Psoas muscle (tissue), 8 donors: ENCODE data around the gene TRNP1. TPM values are rescaled to one million over a fixed set of nuclear protein-coding genes. Genes with fewer than 3 reads are reported as not detected.
A peak's percentile ranks its signal among the peaks of the same experiment; 100 is the strongest.
"Not testable (repeated sequence)": the region's sequence is repeated elsewhere in the genome, so short reads cannot be mapped to it uniquely, and the experiment has no call there.

Experiments
- ATAC-seq, 4 donors: fragments of 200-7000 bp; cut with Tn5 transposase; one replicate each; pipeline ENCODE4 v1.9.1; 2020; ENCODE audit warnings: moderate library complexity in 3 of 4, mild to moderate bottlenecking in 2 of 4
- DNase-seq, 2 donors: peaks; one replicate each; pipeline ENCODE4 v3.0.0-alpha.2; 2020
- H3K27ac ChIP-seq: fragments of 200-600 bp; one replicate; pipeline ENCODE4 v1.8.0; 2022
- H3K27me3 ChIP-seq, 3 donors: fragments of 200-600 bp in 1 of 3; one replicate each; pipeline versions ENCODE4 v1.6.1 to v1.8.0; 2013 to 2022; ENCODE audit warnings: low read length in 2 of 3, mild to moderate bottlenecking in 2 of 3, moderate library complexity in 1 of 3; ENCODE audit not compliant: insufficient read depth in 3 of 3
- H3K36me3 ChIP-seq, 2 donors: fragments of 200-600 bp in 1 of 2; one replicate each; pipeline versions ENCODE4 v1.6.1 to v1.8.0; 2013 to 2022; ENCODE audit warnings: low read depth in 1 of 2, mild to moderate bottlenecking in 1 of 2, moderate library complexity in 1 of 2; ENCODE audit not compliant: insufficient read depth in 1 of 2
- H3K4me1 ChIP-seq: fragments of 200-600 bp; one replicate; pipeline ENCODE4 v1.8.0; 2022
- H3K4me3 ChIP-seq: fragments of 200-600 bp; one replicate; pipeline ENCODE4 v1.8.0; 2022; ENCODE audit warnings: mild to moderate bottlenecking
- H3K9me3 ChIP-seq: fragments of 200-600 bp; one replicate; pipeline ENCODE4 v1.8.0; 2022
- CTCF ChIP-seq: fragments of 200-600 bp; IDR thresholded peaks from one replicate; pipeline ENCODE4 v1.8.0; 2022; ENCODE audit warnings: antibody characterized with exemption
- WGBS, 3 donors: extraction: QIAGEN DNeasy Blood & Tissue Kit; methylation state at CpG; one replicate each; pipeline versions ENCODE4 v1.1.6 to v1.1.7; 2013; 5-methylcytosine and 5-hydroxymethylcytosine counted together
- intact Hi-C, 2 donors: fragments of 100-400 bp; cut with DNase I; formaldehyde crosslinking; loops; one replicate each; pipeline versions ENCODE4 v1.11.0 to v1.14.2; 2022
- long read RNA-seq, 2 donors: library from polyadenylated mRNA; unstranded; transcript quantifications; one replicate each; pipeline ENCODE4 v2.0.0, GENCODE V29; 2021
- polyA plus RNA-seq, 3 donors: library from polyadenylated mRNA; stranded (reverse); fragments of 200-250 nt; gene quantifications; one replicate each; pipeline ENCODE4 v1.2.3, GENCODE V29; 2013
- total RNA-seq, 4 donors: library from RNA; stranded (reverse); fragmentation: NEBNext Ultra II Directional in 2 of 4; extraction: Animal tissue kit (Norgen Biotek cat#: 25700) in 2 of 4; gene quantifications; one replicate each; pipeline versions ENCODE4 v1.2.1 to v1.2.4, GENCODE V29; 2021 to 2023
- donor health status: healthy with polysubstance abuse.
- donor health status: DM: no; HTN: no; CAD: no; lungs with moderate emphysema.
- donor health status: Bipolar disorder and iron deficiency.
- donor health status: healthy.
- donor health status: DM: yes; HTN: yes; CAD: no.
- donor health status: DM: no; HTN: no; CAD: no.
- donor health status: DM: no; HTN: no; CAD: no.
- donor health status: DM: yes; HTN: yes; CAD: no.

The TRNP1 gene, protein sequence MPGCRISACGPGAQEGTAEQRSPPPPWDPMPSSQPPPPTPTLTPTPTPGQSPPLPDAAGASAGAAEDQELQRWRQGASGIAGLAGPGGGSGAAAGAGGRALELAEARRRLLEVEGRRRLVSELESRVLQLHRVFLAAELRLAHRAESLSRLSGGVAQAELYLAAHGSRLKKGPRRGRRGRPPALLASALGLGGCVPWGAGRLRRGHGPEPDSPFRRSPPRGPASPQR
- total RNA-seq (1 to 10 TPM in 3 of 4 donors, under 1 TPM in 1; 0.84 to 3.8 (median 1.4) TPM), polyA plus RNA-seq (1 to 10 TPM; 1.1 to 1.6 (median 1.6) TPM)
- long read RNA-seq, donor 1, result 0 reads
- long read RNA-seq, donor 2, partial matches to known transcripts, result 0 of 2 reads
- long read RNA-seq, donor 2, other reads (novel, unspliced or antisense), result 1 of 2 reads

GRCh38 chr1:26993237-26994019, at the start of gene TRNP1:
TRNP1 (plus strand) TSS chr1:26993692; CDS start chr1:26993787, 95 bp downstream.
- Histone ChIP-seq H3K27ac (no peak within 1 kb of the TSS), H3K36me3 (no peaks in the 10 kb centered on the region), H3K9me3 (no peaks in the 10 kb centered on the region), H3K27me3 (peaks cover 0 to 41% (median 22%) of the 10 kb centered on the region in 3 donors), H3K4me1 (no peaks in the 10 kb centered on the region), H3K4me3 (peak within 1 kb of the TSS; percentile 73)
- ATAC-seq (peak; percentile 45 to 68 (median 54)), DNase-seq (peak; percentile 60 to 73)
- intact Hi-C loops, result no loop called here
- WGBS, 3 donors, result 0 to 1% (median 1%) methylated on average over 36 to 61 of the region's 61 CpGs
- TF ChIP-seq CTCF, result no peak

DNA sequence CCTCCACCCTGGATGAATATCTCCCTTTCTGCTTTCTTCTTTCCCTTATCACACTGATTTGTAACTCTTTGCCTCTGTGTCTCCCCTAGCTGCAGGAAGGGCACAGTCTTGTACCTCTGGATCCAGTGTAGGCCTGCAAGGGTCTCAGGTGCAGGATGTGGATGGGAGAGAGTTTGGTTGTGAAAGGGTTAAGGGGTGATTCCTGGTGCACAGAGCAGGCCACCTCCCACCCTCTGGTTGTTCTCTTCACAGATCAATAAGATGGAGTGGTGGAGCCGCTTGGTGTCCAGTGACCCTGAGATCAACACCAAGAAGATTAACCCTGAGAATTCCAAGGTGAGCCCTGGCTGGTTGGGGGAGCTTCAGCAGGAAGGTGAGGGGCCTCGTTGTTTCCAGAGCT, 48.4 kb upstream of the TRNP1 start:
- H3K27ac ChIP-seq, result no peak overlapping the region
- H3K9me3 ChIP-seq, result no peaks in the 10 kb centered on the region
- DNase-seq, result no peak
- H3K4me3 ChIP-seq, result no peak overlapping the region
- no peak for TF ChIP-seq CTCF
- peaks cover 14 to 63% of the 10 kb centered on the region in 2 donors for H3K36me3 ChIP-seq
- no peaks in the 10 kb centered on the region for H3K4me1 ChIP-seq
- 61 to 74% (median 72%) methylated on average over 2 of the region's 2 CpGs for WGBS, 3 donors
- H3K27me3 ChIP-seq, result no peaks in the 10 kb centered on the region
- ATAC-seq, result no peak
- intact Hi-C loops, result no loop called here

DNA sequence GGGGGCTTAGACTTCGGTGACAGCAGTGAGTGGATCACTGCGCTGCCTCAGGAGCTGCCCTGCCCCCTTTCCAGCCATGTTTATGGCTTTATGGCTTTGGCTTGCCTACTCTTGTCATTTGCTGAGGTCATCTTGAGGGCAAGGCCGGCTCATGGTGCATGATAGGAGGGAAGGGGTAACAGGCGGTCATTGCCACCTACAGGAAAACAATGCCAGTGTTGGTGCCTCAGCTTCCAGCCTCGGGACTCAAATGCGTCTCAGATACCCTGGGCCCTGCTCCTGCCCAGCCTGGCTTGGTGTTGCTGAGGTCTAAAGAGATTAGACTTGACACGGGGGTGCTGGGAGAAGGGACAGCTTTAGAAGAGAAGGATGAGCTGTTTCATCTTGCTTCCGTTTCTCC, 47.8 kb upstream of the TRNP1 start:
- WGBS, 3 donors, result 67 to 73% (median 72%) methylated on average over 8 of the region's 8 CpGs
- intact Hi-C loops, result no loop called here

GRCh38 chr1:26946270-26946669, 47.2 kb upstream of the TRNP1 start:
- Histone ChIP-seq H3K27ac (no peak overlapping the region), H3K4me3 (no peak overlapping the region), H3K4me1 (no peaks in the 10 kb centered on the region), H3K9me3 (no peaks in the 10 kb centered on the region), H3K36me3 (peaks cover 14 to 60% of the 10 kb centered on the region in 2 donors), H3K27me3 (no peaks in the 10 kb centered on the region)
- intact Hi-C loops, result no loop called here
- no peak for ATAC-seq
- no peak for DNase-seq
- TF ChIP-seq CTCF, result no peak
- 76 to 84% (median 77%) methylated on average over 4 of the region's 4 CpGs for WGBS, 3 donors

More for the DNA sequence above, 47.8 kb upstream of the TRNP1 start:
- Histone ChIP-seq H3K4me3 (no peak overlapping the region), H3K9me3 (no peaks in the 10 kb centered on the region), H3K4me1 (no peaks in the 10 kb centered on the region), H3K27ac (no peak overlapping the region), H3K27me3 (no peaks in the 10 kb centered on the region), H3K36me3 (peaks cover 14 to 63% of the 10 kb centered on the region in 2 donors)
- ATAC-seq (peak in 1 of 4 donors; percentile 22), DNase-seq (no peak)
- TF ChIP-seq CTCF, result no peak

DNA sequence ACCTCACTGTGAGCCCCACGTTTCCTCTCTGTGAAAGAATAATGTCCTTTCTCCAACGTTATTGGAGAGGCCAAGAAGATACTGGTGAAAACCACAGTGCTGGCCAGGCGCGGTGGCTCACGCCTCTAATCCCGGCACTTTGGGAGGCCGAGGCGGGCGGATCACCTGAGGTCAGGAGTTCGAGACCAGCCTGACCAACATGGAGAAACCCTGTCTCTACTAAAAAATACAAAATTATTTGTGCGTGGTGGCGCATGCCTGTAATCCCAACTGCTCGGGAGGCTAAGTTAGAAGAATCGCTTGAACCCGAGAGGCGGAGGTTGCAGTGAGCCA, 44.8 kb upstream of the TRNP1 start:
- H3K27ac ChIP-seq, H3K9me3 ChIP-seq, intact Hi-C loops, H3K27me3 ChIP-seq, ATAC-seq, H3K4me1 ChIP-seq, DNase-seq, H3K4me3 ChIP-seq: not testable (repeated sequence)
- peaks cover 4 to 36% of the 10 kb centered on the region in 2 donors for H3K36me3 ChIP-seq
- 92 to 93% (median 92%) methylated on average over 16 of the region's 16 CpGs for WGBS, 3 donors
